Liver (tissue), 9 donors: ENCODE measurements around the gene CMTM6. TPM values are rescaled to one million over a fixed set of nuclear protein-coding genes. Genes with fewer than 3 reads are reported as not detected.
A peak's percentile ranks its signal among the peaks of the same experiment; 100 is the strongest.

Experiments used
- DNase-seq: peaks from one replicate; pipeline ENCODE4 v3.0.0-alpha.2; 2017; ENCODE audit warnings: low spot score
- H3K27ac ChIP-seq, 2 donors: one replicate each; pipeline ENCODE4 v1.7.0; 2013; ENCODE audit warnings: inconsistent platforms in 2 of 2, low read length in 2 of 2, control low read depth in 1 of 2, low read depth in 1 of 2, mild to moderate bottlenecking in 1 of 2
- H3K27me3 ChIP-seq, 4 donors: one replicate each; pipeline versions ENCODE4 v1.6.1 to v1.7.0; 2013; ENCODE audit warnings: low read length in 3 of 4, inconsistent platforms in 1 of 4, mild to moderate bottlenecking in 1 of 4, moderate library complexity in 1 of 4; ENCODE audit not compliant: control insufficient read depth in 4 of 4, insufficient read depth in 4 of 4
- H3K36me3 ChIP-seq, 4 donors: one replicate each; pipeline versions ENCODE4 v1.6.1 to v1.7.0; 2013; ENCODE audit warnings: low read length in 3 of 4, mild to moderate bottlenecking in 3 of 4, low read depth in 1 of 4, moderate library complexity in 1 of 4; ENCODE audit not compliant: control insufficient read depth in 4 of 4, insufficient read depth in 3 of 4
- H3K4me1 ChIP-seq, 4 donors: one replicate each; pipeline versions ENCODE4 v1.6.1 to v1.7.0; 2013; ENCODE audit warnings: low read length in 3 of 4, mild to moderate bottlenecking in 3 of 4, moderate library complexity in 1 of 4; ENCODE audit not compliant: control insufficient read depth in 4 of 4, insufficient read depth in 4 of 4
- H3K4me3 ChIP-seq, 3 donors: one replicate each; pipeline versions ENCODE4 v1.6.1 to v1.7.0; 2013; ENCODE audit warnings: low read length in 3 of 3, control low read depth in 1 of 3, low read depth in 1 of 3, mild to moderate bottlenecking in 1 of 3
- H3K9ac ChIP-seq, 2 donors: one replicate each; pipeline ENCODE4 v1.7.0; 2013; ENCODE audit warnings: low read length in 2 of 2, mild to moderate bottlenecking in 2 of 2, moderate library complexity in 2 of 2, control low read depth in 1 of 2, low read depth in 1 of 2
- H3K9me3 ChIP-seq, 4 donors: one replicate each; pipeline versions ENCODE4 v1.6.1 to v1.7.0; 2013; ENCODE audit warnings: low read length in 3 of 4; ENCODE audit not compliant: control insufficient read depth in 4 of 4
- ATF3 ChIP-seq: IDR thresholded peaks from 2 replicates; pipeline ENCODE4 v1.6.1; 2016; ENCODE audit warnings: antibody characterized with exemption
- CTCF ChIP-seq: fragments of 150-350 bp; IDR thresholded peaks from 2 replicates; pipeline ENCODE4 v1.5.1; 2017; ENCODE audit warnings: improper control_type of control experiment, low read depth, low read length; ENCODE audit not compliant: missing input control
- FOXA1 ChIP-seq: IDR thresholded peaks from 2 replicates; pipeline ENCODE4 v1.6.1; 2016; ENCODE audit warnings: antibody characterized with exemption
- FOXA2 ChIP-seq: IDR thresholded peaks from 2 replicates; pipeline ENCODE4 v1.6.1; 2016; ENCODE audit warnings: antibody characterized with exemption
- GABPA ChIP-seq, 2 donors: IDR thresholded peaks in 1 of 2; conservative IDR thresholded peaks in 1 of 2; 2 replicates each; pipeline ENCODE4 v1.6.1; 2016; ENCODE audit warnings: antibody characterized with exemption in 2 of 2, mild to moderate bottlenecking in 1 of 2, moderate library complexity in 1 of 2
- HNF4A ChIP-seq, 2 donors: conservative IDR thresholded peaks; 2 replicates each; pipeline ENCODE4 v1.6.1; 2016; ENCODE audit warnings: antibody characterized with exemption in 2 of 2, mild to moderate bottlenecking in 2 of 2
- HNF4G ChIP-seq: IDR thresholded peaks from 2 replicates; pipeline ENCODE4 v1.6.1; 2016; ENCODE audit warnings: antibody characterized with exemption
- JUND ChIP-seq, 2 donors: IDR thresholded peaks; 2 replicates each; pipeline ENCODE4 v1.6.1; 2016; ENCODE audit warnings: antibody characterized with exemption in 2 of 2
- MAX ChIP-seq: IDR thresholded peaks from 2 replicates; pipeline ENCODE4 v1.6.1; 2016; ENCODE audit warnings: antibody characterized with exemption
- NR2F2 ChIP-seq: IDR thresholded peaks from 2 replicates; pipeline ENCODE4 v1.6.1; 2016; ENCODE audit warnings: antibody characterized with exemption
- REST ChIP-seq: IDR thresholded peaks from 2 replicates; pipeline ENCODE4 v1.6.1; 2016; ENCODE audit warnings: antibody characterized with exemption, mild to moderate bottlenecking
- RXRA ChIP-seq, 2 donors: IDR thresholded peaks; 2 replicates each; pipeline ENCODE4 v1.6.1; 2017 to 2018; ENCODE audit warnings: antibody characterized with exemption in 2 of 2, mild to moderate bottlenecking in 1 of 2
- SP1 ChIP-seq: IDR thresholded peaks from 2 replicates; pipeline ENCODE4 v1.6.1; 2018; ENCODE audit warnings: antibody characterized with exemption, mild to moderate bottlenecking
- TAF1 ChIP-seq: conservative IDR thresholded peaks from 2 replicates; pipeline ENCODE4 v1.6.1; 2016; ENCODE audit warnings: antibody characterized with exemption, mild to moderate bottlenecking
- YY1 ChIP-seq: IDR thresholded peaks from 2 replicates; pipeline ENCODE4 v1.6.1; 2016; ENCODE audit warnings: antibody characterized with exemption, mild to moderate bottlenecking
- ZBTB33 ChIP-seq: IDR thresholded peaks from 2 replicates; pipeline ENCODE4 v1.6.1; 2016; ENCODE audit warnings: antibody characterized with exemption
- WGBS: extraction: QIAGEN DNeasy Blood & Tissue Kit; methylation state at CpG from one replicate; pipeline ENCODE4 v1.1.7; 2013; 5-methylcytosine and 5-hydroxymethylcytosine counted together
- polyA plus RNA-seq, 2 donors: library from polyadenylated mRNA; stranded (reverse) in 1 of 2; unstranded in 1 of 2; fragments of 200-250 nt in 1 of 2; fragments of >200 nt in 1 of 2; fragmentation: Nextera tagmentation in 1 of 2; extraction: Ambion mirVana in 1 of 2; gene quantifications; one replicate each; pipeline versions ENCODE4 v1.2.1 to v1.2.3, GENCODE V29; 2013 to 2015
- total RNA-seq, 2 donors: library from RNA; depleted of rRNA; stranded (reverse); fragments of >200 nt; gene quantifications; one replicate each; pipeline ENCODE4 v1.2.3, GENCODE V29; 2014
- donor health status: healthy.
- donor health status: healthy.
- donor health status: healthy.
- donor health status: healthy.
- donor health status: healthy.

The CMTM6 gene
- total and polyA plus RNA-seq, 4 donors: 45.7 to 77.9 (median 51.8) TPM

GRCh38 chr3:32501783-32502117, 902 bp downstream of the CMTM6 start:
- H3K27me3 ChIP-seq: no peaks in the 10 kb centered on the region
- H3K4me1 ChIP-seq: peaks cover 4 to 23% (median 8%) of the 10 kb centered on the region in 4 donors
- TF ChIP-seq SP1 (no peak), YY1 (no peak), JUND (IDR thresholded peaks at IDR 0.05) (no peak), NR2F2 (no peak), MAX (peak; percentile 20), ATF3 (no peak), CTCF (no peak), ZBTB33 (no peak), TAF1 (no peak), HNF4G (no peak), FOXA1 (no peak), RXRA (IDR thresholded peaks at IDR 0.05) (no peak), GABPA (IDR thresholded peaks at IDR 0.05 in 1 of 2, conservative IDR thresholded peaks at IDR 0.05 in 1 of 2) (no peak), FOXA2 (no peak), HNF4A (conservative IDR thresholded peaks at IDR 0.05) (no peak), REST (peak; percentile 31)
- H3K36me3 ChIP-seq: no peaks in the 10 kb centered on the region
- DNase-seq: no peak
- WGBS: under 1% methylated on average over 4 of the region's 4 CpGs
- H3K4me3 ChIP-seq: peak overlapping the region; percentile 68 to 93 (median 93)
- peak overlapping the region; percentile 86 to 94 for H3K9ac ChIP-seq
- no peaks in the 10 kb centered on the region for H3K9me3 ChIP-seq
- H3K27ac ChIP-seq: peak overlapping the region; percentile 97
